ENCODE results near the gene SCYGR1.
"Not testable (repeated sequence)": the region's sequence is repeated elsewhere in the genome, so short reads cannot be mapped to it uniquely, and the experiment has no call there.

Gene SCYGR1

GRCh38 chr2:227389231-227389630 lies 1.5 kb upstream of the SCYGR1 start:
- Mint-ChIP-seq H3K9me3 (no peaks in the 10 kb centered on the region), H3K4me3 (no peak overlapping the region), H3K27ac (no peak overlapping the region), H3K27me3 (no peaks in the 10 kb centered on the region), H3K4me1 (peaks cover 21% of the 10 kb centered on the region)
- DNase-seq (no peak), ATAC-seq (no peak)

DNA sequence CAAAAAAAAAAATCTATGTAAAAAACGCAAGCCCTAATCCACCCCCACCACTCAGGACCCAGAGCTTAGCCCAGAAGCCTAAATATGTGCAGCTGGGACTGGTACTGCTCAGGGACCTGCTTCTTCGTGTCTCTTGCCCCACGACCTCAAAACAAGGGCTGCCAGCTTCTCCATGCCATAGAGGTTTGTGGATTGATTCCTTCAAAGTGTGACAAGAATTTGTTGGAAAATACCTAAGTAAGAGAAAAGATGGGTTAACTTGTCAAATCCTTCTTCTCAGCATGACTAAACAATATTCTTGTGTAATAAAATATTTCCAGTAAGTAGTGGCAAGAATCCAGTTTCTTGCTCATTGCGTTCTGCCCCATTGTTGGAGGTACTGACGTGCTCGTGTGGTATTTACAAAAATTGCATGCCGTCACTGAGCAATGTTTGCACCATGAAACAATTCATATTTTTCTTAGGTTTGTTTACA lies 825 bp upstream of the SCYGR1 start:
- Mint-ChIP-seq H3K27ac (peak overlapping the region in 1 of 2 donors; percentile 51), H3K4me3 (no peak overlapping the region), H3K4me1 (peaks cover 21% of the 10 kb centered on the region), H3K9me3 (peaks cover 4% of the 10 kb centered on the region in 2 donors), H3K27me3 (no peaks in the 10 kb centered on the region)
- no peak for ATAC-seq
- no peak for DNase-seq

DNA sequence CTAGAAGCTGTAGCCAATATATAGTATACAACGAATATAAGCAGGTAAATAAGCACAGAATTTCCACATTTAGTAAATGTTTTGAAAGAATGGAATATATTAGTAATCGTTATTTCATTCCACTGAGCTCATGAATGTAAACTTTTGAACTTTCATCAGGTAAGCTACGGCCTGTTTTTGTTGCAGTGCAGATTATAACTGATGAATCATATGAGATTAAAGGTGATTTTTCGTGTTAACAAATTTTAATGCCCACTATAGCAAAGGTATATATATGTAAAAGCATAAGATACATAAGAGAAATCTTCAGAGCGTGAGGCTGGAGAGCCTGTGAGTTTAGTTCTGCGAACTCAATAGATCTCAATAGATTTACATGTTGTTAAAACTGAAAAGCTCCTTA lies 1.1 kb downstream of the SCYGR1 start:
- H3K27me3 Mint-ChIP-seq = no peaks in the 10 kb centered on the region

DNA sequence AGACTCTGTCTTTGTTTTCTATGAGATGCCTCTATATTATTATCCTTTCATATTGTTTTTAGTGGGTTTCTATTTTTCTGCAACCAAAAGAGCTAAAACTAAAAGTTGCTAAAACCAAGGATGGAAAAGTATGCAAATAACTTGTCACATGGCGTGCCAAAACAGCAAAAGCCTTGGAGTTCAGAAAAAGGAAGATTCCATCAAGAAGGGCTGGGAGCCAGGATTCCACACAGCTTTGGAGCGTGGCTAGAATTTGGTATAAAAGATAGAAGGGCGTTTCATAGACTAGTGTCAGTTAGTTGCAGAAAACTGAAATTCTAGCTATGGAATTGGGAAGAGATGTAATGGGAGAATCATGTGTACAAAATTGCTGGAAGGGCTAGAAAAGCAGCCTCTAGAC lies 4.1 kb downstream of the SCYGR1 start:
- no peaks in the 10 kb centered on the region for H3K27me3 Mint-ChIP-seq
- H3K4me1 Mint-ChIP-seq = peaks cover 35% of the 10 kb centered on the region
- no peak for ATAC-seq
- peaks cover 24 to 25% of the 10 kb centered on the region in 2 donors for H3K9me3 Mint-ChIP-seq
- no peak overlapping the region for H3K4me3 Mint-ChIP-seq
- no peak overlapping the region for H3K27ac Mint-ChIP-seq
- DNase-seq = no peak

More for the DNA sequence above, 1.1 kb downstream of the SCYGR1 start:
- Mint-ChIP-seq H3K27ac (no peak overlapping the region), H3K9me3 (peaks cover 18 to 20% of the 10 kb centered on the region in 2 donors), H3K4me1 (peaks cover 32% of the 10 kb centered on the region), H3K4me3 (no peak overlapping the region)
- ATAC-seq = no peak
- DNase-seq = no peak

DNA sequence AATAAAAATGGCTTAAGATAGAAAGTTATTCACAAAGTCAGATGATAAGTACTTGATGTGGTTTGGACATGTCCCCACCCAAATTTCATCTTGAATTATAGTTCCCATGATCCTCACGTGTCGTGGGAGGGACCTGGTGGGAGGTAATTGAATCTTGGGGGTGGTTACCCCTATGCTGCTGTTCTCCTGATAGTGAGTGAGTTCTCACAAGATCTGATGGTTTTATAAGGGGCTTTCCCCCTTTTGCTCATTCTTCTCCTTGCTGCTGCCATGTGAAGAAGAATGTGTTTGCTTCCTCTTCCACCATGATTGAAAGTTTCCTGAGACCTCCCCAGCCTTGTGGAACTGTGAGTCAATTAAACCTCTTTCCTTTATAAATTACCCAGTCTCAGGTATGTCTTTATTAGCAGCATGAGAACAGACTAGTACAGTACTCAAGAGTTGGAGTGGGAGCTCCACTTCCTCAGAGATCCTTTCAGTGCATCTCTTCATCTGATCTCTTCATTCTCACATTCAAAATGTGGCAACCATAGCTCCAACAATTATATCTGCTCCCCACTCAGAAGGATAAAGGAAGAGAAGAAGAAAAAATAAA lies 5.4 kb downstream of the SCYGR1 start:
- H3K27ac Mint-ChIP-seq, H3K27me3 Mint-ChIP-seq, H3K4me3 Mint-ChIP-seq, ATAC-seq, DNase-seq: not testable (repeated sequence)
- H3K4me1 Mint-ChIP-seq = peaks cover 27% of the 10 kb centered on the region
- peaks cover 24 to 25% of the 10 kb centered on the region in 2 donors for H3K9me3 Mint-ChIP-seq

- no peak within 1 kb of the TSS for H3K4me3 Mint-ChIP-seq
These were observed 8.7 kb downstream of the SCYGR1 start, which contains the start of gene TM4SF20 for GRCh38 chr2:227379095-227379494. Gene TM4SF20 (minus strand): TSS chr2:227379306. CDS start chr2:227379268, 38 bp downstream.

DNA sequence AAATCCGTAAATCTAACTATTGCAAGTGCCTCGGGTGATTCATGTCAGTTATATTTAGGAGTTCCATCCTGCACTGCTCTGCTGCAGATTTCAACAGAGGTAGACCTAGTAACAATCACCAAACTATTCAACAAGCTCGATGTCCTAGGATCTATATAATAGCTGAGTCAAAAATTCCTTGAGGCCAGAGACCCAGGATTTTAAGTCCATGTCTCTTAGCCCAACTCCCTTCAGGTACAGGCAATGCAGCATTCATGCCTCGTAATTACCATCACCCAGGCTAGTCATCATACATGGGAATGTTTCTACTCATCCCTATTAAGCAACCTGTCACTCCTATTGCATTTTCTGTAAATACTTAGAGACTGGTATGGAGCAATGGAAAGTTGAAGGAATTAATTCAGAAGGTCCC lies 9.4 kb downstream of the SCYGR1 start:
- Mint-ChIP-seq H3K4me3 (no peak overlapping the region), H3K9me3 (peaks cover 17 to 19% of the 10 kb centered on the region in 2 donors), H3K4me1 (peaks cover 14% of the 10 kb centered on the region), H3K27me3 (no peaks in the 10 kb centered on the region), H3K27ac (no peak overlapping the region)
- ATAC-seq (no peak), DNase-seq (no peak)

More at GRCh38 chr2:227379095-227379494, 8.7 kb downstream of the SCYGR1 start, which contains the start of gene TM4SF20:
- Mint-ChIP-seq H3K27ac (peak within 1 kb of the TSS in 1 of 2 donors; percentile 75), H3K27me3 (no peaks in the 10 kb centered on the region), H3K9me3 (peaks cover 24 to 25% of the 10 kb centered on the region in 2 donors), H3K4me1 (peaks cover 14% of the 10 kb centered on the region)
- DNase-seq (no peak), ATAC-seq (no peak)

GRCh38 chr2:227377467-227378351 lies 10.0 kb downstream of the SCYGR1 start:
- H3K27me3 Mint-ChIP-seq = no peaks in the 10 kb centered on the region
- peaks cover 13% of the 10 kb centered on the region for H3K4me1 Mint-ChIP-seq
- H3K9me3 Mint-ChIP-seq = peaks cover 15 to 16% of the 10 kb centered on the region in 2 donors
- no peak for DNase-seq
- no peak for ATAC-seq
- H3K27ac Mint-ChIP-seq = no peak overlapping the region
- H3K4me3 Mint-ChIP-seq = no peak overlapping the region

DNA sequence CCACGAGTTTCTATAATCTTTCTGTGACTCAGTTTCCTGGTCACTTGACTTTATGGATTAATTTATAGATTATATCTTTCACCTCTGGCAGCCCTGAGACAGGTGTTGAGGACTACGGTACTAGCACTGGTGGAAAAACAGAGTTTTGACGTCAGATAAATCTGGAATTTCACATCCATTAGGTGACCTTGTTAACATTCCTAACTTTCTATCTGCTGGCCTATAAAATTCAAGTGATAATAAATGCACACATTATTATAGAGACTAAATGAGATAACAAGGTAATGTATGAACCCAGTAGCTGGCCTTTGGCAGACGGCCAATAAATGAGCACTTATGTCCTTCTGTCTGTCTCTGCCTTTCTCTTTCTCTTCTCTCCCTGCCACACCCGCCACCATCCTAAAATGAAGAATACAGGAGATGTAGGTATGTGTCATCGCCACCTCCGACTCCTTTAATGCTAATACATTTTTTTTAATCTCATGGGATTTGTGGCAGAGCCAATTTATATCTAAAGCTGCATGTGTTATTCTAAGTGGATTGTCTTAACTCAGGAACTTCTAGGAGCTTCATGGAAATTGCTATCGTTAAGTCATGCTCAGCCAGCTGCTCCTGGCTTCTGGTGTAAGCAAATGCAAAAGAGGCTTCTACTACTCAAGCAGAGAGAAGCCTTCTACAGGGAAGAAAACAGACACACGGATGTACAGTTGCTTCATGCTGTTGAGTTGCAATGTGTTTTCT lies 10.9 kb downstream of the SCYGR1 start:
- peaks cover 4% of the 10 kb centered on the region for H3K4me1 Mint-ChIP-seq
- H3K27ac Mint-ChIP-seq = no peak overlapping the region
- H3K4me3 Mint-ChIP-seq = no peak overlapping the region
- DNase-seq = no peak
- H3K27me3 Mint-ChIP-seq = no peaks in the 10 kb centered on the region
- H3K9me3 Mint-ChIP-seq = peaks cover 6 to 9% of the 10 kb centered on the region in 2 donors
- ATAC-seq = no peak

DNA sequence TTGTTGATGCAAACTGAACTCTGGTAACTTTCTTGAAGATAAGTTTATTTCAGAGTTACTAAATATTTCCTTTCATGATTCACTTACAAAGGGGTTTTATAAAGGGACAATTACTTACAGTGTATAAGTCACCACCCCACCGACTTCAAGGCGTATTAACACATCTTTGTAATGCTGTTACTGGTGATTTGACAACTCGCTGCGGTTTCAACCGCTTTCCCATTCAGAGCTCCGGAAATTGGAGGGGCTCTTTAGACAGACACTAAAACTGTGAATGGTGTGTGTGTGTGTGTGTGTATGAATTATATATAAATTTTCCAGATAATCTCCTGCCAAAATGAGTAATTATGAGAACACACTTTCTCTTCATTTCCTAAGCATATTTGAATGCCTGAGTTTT lies 13.6 kb downstream of the SCYGR1 start:
- Mint-ChIP-seq H3K4me1 (no peaks in the 10 kb centered on the region), H3K27ac (peak overlapping the region in 1 of 2 donors; percentile 51), H3K4me3 (no peak overlapping the region), H3K9me3 (no peaks in the 10 kb centered on the region), H3K27me3 (no peaks in the 10 kb centered on the region)
- ATAC-seq (peak; percentile 95), DNase-seq (peak; percentile 8 to 57)

- DNase-seq (no peak), ATAC-seq (no peak)
- Mint-ChIP-seq H3K27ac (no peak overlapping the region), H3K4me3 (peak overlapping the region in 1 of 2 donors; percentile 15), H3K9me3 (no peaks in the 10 kb centered on the region), H3K27me3 (no peaks in the 10 kb centered on the region), H3K4me1 (no peaks in the 10 kb centered on the region)
These were observed 14.4 kb downstream of the SCYGR1 start for GRCh38 chr2:227373389-227373788.

DNA sequence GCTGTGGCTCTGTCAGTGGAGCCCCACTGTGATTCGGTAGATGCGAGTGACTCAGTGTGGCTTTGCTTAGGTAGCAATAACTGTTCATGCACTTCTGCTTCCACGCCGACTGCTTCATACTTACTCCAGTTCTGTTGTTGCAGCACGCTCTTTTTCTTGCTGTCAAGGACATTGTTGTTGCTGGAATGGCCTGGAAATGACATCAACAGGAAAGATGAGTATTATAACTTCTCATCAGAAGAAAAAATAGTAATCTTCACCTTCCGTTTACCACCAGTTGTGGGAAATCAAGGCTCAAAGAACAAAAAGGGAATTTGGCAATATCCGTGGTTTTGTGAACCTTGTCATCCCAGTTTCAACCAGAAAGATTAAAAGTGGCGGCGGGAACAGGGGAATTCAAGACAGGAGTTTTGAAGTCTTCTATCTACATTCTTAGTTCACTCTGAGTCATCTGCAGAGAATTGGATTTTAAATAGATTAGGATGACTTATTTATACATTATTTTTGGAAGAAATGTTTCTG lies 16.9 kb downstream of the SCYGR1 start:
- Mint-ChIP-seq H3K4me1 (no peaks in the 10 kb centered on the region), H3K4me3 (no peak overlapping the region), H3K27ac (no peak overlapping the region), H3K9me3 (no peaks in the 10 kb centered on the region), H3K27me3 (no peaks in the 10 kb centered on the region)
- ATAC-seq (peak; percentile 52), DNase-seq (no peak)

GRCh38 chr2:227370092-227370491 lies 17.7 kb downstream of the SCYGR1 start:
- Mint-ChIP-seq H3K27ac (no peak overlapping the region), H3K9me3 (no peaks in the 10 kb centered on the region), H3K4me3 (no peak overlapping the region), H3K27me3 (no peaks in the 10 kb centered on the region), H3K4me1 (no peaks in the 10 kb centered on the region)
- no peak for DNase-seq
- ATAC-seq = no peak

GRCh38 chr2:227368574-227368973 lies 19.2 kb downstream of the SCYGR1 start:
- H3K27ac Mint-ChIP-seq = no peak overlapping the region
- H3K27me3 Mint-ChIP-seq = no peaks in the 10 kb centered on the region
- no peak overlapping the region for H3K4me3 Mint-ChIP-seq
- DNase-seq (no peak), ATAC-seq (no peak)
- H3K9me3 Mint-ChIP-seq = no peaks in the 10 kb centered on the region
- peaks cover 4% of the 10 kb centered on the region for H3K4me1 Mint-ChIP-seq

- H3K4me1 Mint-ChIP-seq = peaks cover 7% of the 10 kb centered on the region
- no peak overlapping the region for H3K27ac Mint-ChIP-seq
- H3K9me3 Mint-ChIP-seq = no peaks in the 10 kb centered on the region
- H3K27me3 Mint-ChIP-seq = no peaks in the 10 kb centered on the region
- no peak overlapping the region for H3K4me3 Mint-ChIP-seq
- ATAC-seq (no peak), DNase-seq (no peak)
These were observed 20.3 kb downstream of the SCYGR1 start for GRCh38 chr2:227367427-227367795.
